Common myeloid progenitor, CD34-positive (primary cell): ENCODE data around the gene ERCC4.

Source experiments
- CTCF ChIA-PET: fragments of 350-600 bp; sonication (Branson Sonifier 250); formaldehyde crosslinking; loops from one replicate; lab custom pipeline; 2021; ENCODE audit warnings: antibody characterized with exemption; lab: Charles Lee
- POLR2A ChIA-PET: fragments of 350-600 bp; sonication (Branson Sonifier 250); formaldehyde crosslinking; loops from one replicate; lab custom pipeline; 2021; ENCODE audit warnings: antibody characterized with exemption; lab: Charles Lee
- DNase-seq, 3 donors: peaks; one replicate each; pipeline versions ENCODE4 v3.0.0 to v3.0.0-alpha.2; 2013
- H3K27ac ChIP-seq, 2 experiments: 1 replicate in 1 of 2; 2 replicates in 1 of 2; pipeline ENCODE4 v1.7.0; 2013; ENCODE audit warnings: inconsistent platforms in 2 of 2, low read length in 2 of 2, mild to moderate bottlenecking in 2 of 2, low read depth in 1 of 2, moderate library complexity in 1 of 2; ENCODE audit not compliant: severe bottlenecking in 2 of 2, insufficient read depth in 1 of 2, poor library complexity in 1 of 2
- H3K27me3 ChIP-seq, 5 experiments: replicated peaks in 2 of 5; 1 replicate in 3 of 5; 2 replicates in 2 of 5; pipeline versions ENCODE4 v1.6.1 to v1.7.0; 2013; ENCODE audit warnings: low read length in 4 of 5, mild to moderate bottlenecking in 2 of 5, moderate library complexity in 2 of 5, inconsistent platforms in 1 of 5; ENCODE audit not compliant: insufficient read depth in 5 of 5, control insufficient read depth in 4 of 5
- H3K36me3 ChIP-seq, 4 experiments: 1 replicate in 2 of 4; 2 replicates in 2 of 4; pipeline versions ENCODE4 v1.6.1 to v1.7.0; 2013; ENCODE audit warnings: low read length in 3 of 4, control low read depth in 1 of 4, mild to moderate bottlenecking in 1 of 4; ENCODE audit not compliant: control insufficient read depth in 4 of 4, insufficient read depth in 4 of 4
- H3K4me1 ChIP-seq, 4 experiments: 1 replicate in 3 of 4; 2 replicates in 1 of 4; pipeline versions ENCODE4 v1.6.1 to v1.7.1; 2013; ENCODE audit warnings: low read length in 3 of 4, mild to moderate bottlenecking in 3 of 4, control low read depth in 1 of 4, inconsistent platforms in 1 of 4, moderate library complexity in 1 of 4; ENCODE audit not compliant: control insufficient read depth in 4 of 4, insufficient read depth in 4 of 4; ENCODE audit errors: control extremely low read depth in 1 of 4
- H3K4me3 ChIP-seq, 7 experiments: 1 replicate in 4 of 7; 2 replicates in 3 of 7; pipeline versions ENCODE4 v1.5.1 to v1.7.0; 2013; ENCODE audit warnings: mild to moderate bottlenecking in 7 of 7, low read length in 6 of 7, moderate library complexity in 6 of 7, inconsistent platforms in 2 of 7, low read depth in 2 of 7, control low read depth in 1 of 7; ENCODE audit not compliant: insufficient read depth in 4 of 7, control insufficient read depth in 1 of 7; ENCODE audit errors: extremely low read depth in 1 of 7
- H3K9me3 ChIP-seq, 5 experiments: 1 replicate in 4 of 5; 2 replicates in 1 of 5; pipeline versions ENCODE4 v1.6.1 to v1.7.1; 2013; ENCODE audit warnings: low read length in 4 of 5, mild to moderate bottlenecking in 2 of 5, inconsistent platforms in 1 of 5, low read depth in 1 of 5, moderate library complexity in 1 of 5; ENCODE audit not compliant: control insufficient read depth in 4 of 5, insufficient read depth in 2 of 5; ENCODE audit errors: control extremely low read depth in 1 of 5
- WGBS: methylation state at CpG from one replicate; pipeline ENCODE4 v1.1.5; 2013; ENCODE audit not compliant: insufficient coverage; 5-methylcytosine and 5-hydroxymethylcytosine counted together

The ERCC4 gene

DNA sequence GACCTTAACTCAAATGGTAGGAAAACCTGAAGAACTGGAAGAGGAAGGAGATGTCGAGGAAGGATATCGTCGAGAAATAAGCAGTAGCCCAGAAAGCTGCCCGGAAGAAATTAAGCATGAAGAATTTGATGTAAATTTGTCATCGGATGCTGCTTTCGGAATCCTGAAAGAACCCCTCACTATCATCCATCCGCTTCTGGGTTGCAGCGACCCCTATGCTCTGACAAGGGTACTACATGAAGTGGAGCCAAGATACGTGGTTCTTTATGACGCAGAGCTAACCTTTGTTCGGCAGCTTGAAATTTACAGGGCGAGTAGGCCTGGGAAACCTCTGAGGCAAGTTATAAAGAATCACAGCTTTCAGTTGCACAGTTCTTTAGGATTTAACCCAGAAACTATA is 15.5 kb downstream of the ERCC4 start:
- CTCF ChIA-PET: interaction anchor here (1.0 kb wide), 1 partner anchor 12 kb away, joined by 3 read pairs; no protein-coding TSS in a partner anchor
- H3K9me3 ChIP-seq: no peaks in the 10 kb centered on the region
- H3K27ac ChIP-seq: no peak overlapping the region
- DNase-seq: peak in 2 of 3 donors; percentile 14 to 16
- POLR2A ChIA-PET: no interaction called here
- H3K27me3 ChIP-seq: no peaks in the 10 kb centered on the region
- 92% methylated on average over 12 of the region's 12 CpGs for WGBS
- no peaks in the 10 kb centered on the region for H3K4me1 ChIP-seq
- H3K36me3 ChIP-seq: peaks cover 16 to 43% (median 28%) of the 10 kb centered on the region in 4 experiments
- H3K4me3 ChIP-seq: no peak overlapping the region

DNA sequence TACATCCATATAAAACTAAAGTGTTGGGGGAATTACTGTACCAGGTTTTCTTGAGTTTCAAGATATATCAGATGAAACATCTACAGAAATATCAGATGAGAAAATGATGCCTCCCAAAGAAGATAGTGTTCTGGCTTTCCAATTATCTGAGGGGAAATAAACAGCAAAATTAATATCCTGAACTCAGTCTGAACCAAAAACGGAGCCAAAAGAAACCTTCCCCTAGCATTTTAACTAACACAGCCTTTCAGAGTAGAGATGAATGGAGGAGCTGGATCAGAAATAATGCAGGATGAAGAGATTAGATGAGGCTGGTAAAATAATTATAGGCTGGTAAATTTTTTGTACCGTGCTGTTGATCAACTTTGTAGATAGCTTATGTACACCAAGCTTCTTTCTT is 16.2 kb downstream of the ERCC4 start:
- H3K4me1 ChIP-seq: no peaks in the 10 kb centered on the region
- POLR2A ChIA-PET: no interaction called here
- 33% methylated on average over 1 of the region's 2 CpGs for WGBS

DNA sequence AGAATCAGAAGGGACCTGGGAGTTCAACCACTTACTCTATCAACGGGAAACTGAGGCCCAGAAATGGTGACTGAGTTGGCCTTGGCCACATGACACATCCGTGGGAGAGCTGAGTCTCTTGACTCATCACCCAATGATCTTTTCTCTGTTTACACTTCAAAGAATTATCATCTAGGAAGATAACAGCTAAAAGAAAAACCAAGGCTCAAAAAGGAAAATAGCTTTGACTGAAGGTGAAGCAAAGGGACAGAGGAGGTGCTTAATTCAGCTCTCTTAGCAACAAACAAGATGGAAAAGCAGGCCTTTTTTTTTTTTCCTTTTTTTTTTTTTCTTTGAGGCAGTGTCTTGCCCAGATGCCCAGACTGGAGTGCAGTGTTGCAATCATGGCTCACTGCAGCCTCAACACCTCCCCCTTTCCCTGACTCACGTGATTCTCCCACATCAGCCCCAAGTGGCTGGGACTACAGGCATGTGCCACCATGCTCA is 16.7 kb downstream of the ERCC4 start:
- peaks cover 13 to 36% (median 28%) of the 10 kb centered on the region in 4 experiments for H3K36me3 ChIP-seq
- no peak overlapping the region for H3K27ac ChIP-seq
- no peak for DNase-seq
- ChIA-PET CTCF (interaction anchor here (0.6 to 1.0 kb wide), 2 partner anchors 17 to 363 kb away, joined by 3 read pairs; partner anchors contain the start of gene ERCC4), POLR2A (no interaction called here)
- no peaks in the 10 kb centered on the region for H3K4me1 ChIP-seq
- no CpG with 5 or more reads among the region's 3 CpGs for WGBS
- H3K4me3 ChIP-seq: no peak overlapping the region
- no peaks in the 10 kb centered on the region for H3K27me3 ChIP-seq
- no peaks in the 10 kb centered on the region for H3K9me3 ChIP-seq

More for the DNA sequence above, 16.2 kb downstream of the ERCC4 start:
- no peaks in the 10 kb centered on the region for H3K9me3 ChIP-seq
- no peak overlapping the region for H3K4me3 ChIP-seq
- no peak for DNase-seq
- H3K36me3 ChIP-seq: peaks cover 15 to 39% (median 28%) of the 10 kb centered on the region in 4 experiments
- CTCF ChIA-PET: interaction anchor here (0.6 to 1.0 kb wide), 3 partner anchors 12 to 363 kb away, joined by 3 read pairs; partner anchors contain the start of gene ERCC4
- H3K27ac ChIP-seq: no peak overlapping the region
- no peaks in the 10 kb centered on the region for H3K27me3 ChIP-seq

DNA sequence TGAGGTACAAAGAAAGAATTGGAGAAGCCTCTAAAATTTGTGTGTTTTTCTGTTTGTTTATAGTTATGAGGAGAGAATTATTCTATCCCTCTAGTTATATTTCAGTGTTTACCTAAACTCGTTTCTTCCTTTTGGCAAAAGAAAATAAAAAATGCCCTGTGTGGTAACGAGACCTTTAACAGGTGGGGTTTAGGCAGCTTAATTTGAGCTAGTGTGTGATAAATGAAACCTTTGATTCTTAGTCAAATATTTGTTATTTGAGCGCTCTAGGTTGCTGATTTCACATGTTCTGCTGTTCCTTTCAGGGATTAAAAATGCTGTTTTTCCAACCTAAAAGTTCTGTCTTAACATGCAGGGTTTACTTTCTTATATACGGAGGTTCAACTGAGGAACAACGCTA is 17.5 kb downstream of the ERCC4 start:
- no peak for DNase-seq
- H3K36me3 ChIP-seq: peaks cover 8 to 36% (median 28%) of the 10 kb centered on the region in 4 experiments
- no peaks in the 10 kb centered on the region for H3K9me3 ChIP-seq
- POLR2A ChIA-PET: no interaction called here
- WGBS: 97% methylated on average over 4 of the region's 5 CpGs
- no peaks in the 10 kb centered on the region for H3K27me3 ChIP-seq
- no peaks in the 10 kb centered on the region for H3K4me1 ChIP-seq
- H3K4me3 ChIP-seq: no peak overlapping the region
- no peak overlapping the region for H3K27ac ChIP-seq
- CTCF ChIA-PET: no interaction called here

DNA sequence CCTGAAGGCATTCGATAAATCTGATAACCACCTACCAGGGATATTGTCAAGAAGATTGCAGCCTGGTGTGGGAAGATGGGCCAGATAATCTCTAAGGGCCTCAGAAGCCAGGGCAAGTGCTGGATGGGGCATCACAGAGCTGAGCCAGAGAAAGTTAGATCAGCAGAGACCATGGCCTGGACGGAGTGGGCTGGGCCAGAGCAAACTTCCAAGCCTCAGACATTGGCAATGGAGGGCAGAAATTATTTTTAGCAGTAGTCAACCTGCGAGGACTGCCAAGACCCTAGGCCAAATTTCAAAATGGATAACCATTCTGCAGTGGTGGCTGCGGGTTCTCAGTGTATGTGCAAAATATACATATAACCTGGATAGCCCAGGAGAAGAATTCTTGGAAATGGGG is 18.5 kb downstream of the ERCC4 start:
- H3K27me3 ChIP-seq: no peaks in the 10 kb centered on the region
- ChIA-PET POLR2A (no interaction called here), CTCF (no interaction called here)
- no peak overlapping the region for H3K27ac ChIP-seq
- H3K4me3 ChIP-seq: no peak overlapping the region
- H3K9me3 ChIP-seq: no peaks in the 10 kb centered on the region
- H3K4me1 ChIP-seq: no peaks in the 10 kb centered on the region
- no peak for DNase-seq
- peaks cover 8 to 36% (median 28%) of the 10 kb centered on the region in 4 experiments for H3K36me3 ChIP-seq
- 100% methylated on average over 3 of the region's 4 CpGs for WGBS

DNA sequence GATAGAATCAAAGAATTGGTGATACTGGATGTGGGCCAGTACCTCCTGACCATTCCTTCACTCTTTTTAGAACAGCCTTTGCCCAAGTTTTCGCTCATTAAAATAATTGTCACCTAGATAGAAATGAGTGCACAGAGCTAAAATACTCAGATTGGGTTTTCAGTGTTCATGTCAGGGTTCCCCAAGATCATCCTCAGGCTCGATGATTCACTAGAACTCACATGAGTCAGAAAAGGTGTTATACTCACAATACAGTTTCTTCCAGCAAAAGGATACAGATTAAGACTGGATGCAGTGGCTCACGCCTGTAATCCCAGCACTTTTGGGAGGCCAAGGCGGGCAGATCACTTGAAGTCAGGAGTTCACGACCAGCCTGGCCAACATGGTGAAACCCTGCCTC is 19.9 kb downstream of the ERCC4 start:
- no peaks in the 10 kb centered on the region for H3K27me3 ChIP-seq
- 100% methylated on average over 5 of the region's 5 CpGs for WGBS
- H3K4me3 ChIP-seq: no peak overlapping the region
- ChIA-PET POLR2A (no interaction called here), CTCF (no interaction called here)
- no peak for DNase-seq
- H3K27ac ChIP-seq: no peak overlapping the region
- no peaks in the 10 kb centered on the region for H3K4me1 ChIP-seq
- peaks cover 6 to 36% (median 26%) of the 10 kb centered on the region in 4 experiments for H3K36me3 ChIP-seq
- H3K9me3 ChIP-seq: no peaks in the 10 kb centered on the region

DNA sequence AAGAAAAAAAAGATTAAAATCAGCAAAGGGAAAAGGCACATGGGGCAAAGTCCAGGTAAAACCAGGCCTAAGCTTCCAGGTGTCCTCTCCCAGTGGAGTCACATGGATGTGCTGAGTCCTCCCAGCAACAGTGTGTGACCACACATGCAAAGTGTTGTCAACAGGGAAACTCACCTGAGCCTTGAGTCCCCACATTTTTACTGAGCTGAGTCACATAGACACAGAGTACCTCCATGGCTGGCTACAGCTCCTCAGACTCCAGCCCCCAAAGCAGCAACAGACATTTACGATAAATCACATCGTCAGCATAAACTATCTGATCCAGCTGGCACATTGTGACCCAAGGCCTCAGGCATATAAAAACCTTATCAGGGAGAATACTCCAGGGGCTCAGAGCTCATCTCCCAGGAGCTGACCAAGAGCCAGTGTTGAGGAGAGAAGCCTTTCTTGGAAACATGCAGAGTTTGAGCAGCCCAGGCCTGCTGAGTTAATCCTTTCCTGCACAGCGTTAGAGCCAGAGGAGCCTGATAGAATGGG is 20.5 kb downstream of the ERCC4 start:
- no peak overlapping the region for H3K4me3 ChIP-seq
- POLR2A ChIA-PET: no interaction called here
- DNase-seq: no peak
- H3K4me1 ChIP-seq: no peaks in the 10 kb centered on the region
- H3K9me3 ChIP-seq: no peaks in the 10 kb centered on the region
- H3K36me3 ChIP-seq: peaks cover 5 to 36% (median 24%) of the 10 kb centered on the region in 4 experiments
- WGBS: 97% methylated on average over 3 of the region's 3 CpGs
- no peak overlapping the region for H3K27ac ChIP-seq
- CTCF ChIA-PET: no interaction called here
- no peaks in the 10 kb centered on the region for H3K27me3 ChIP-seq
